GM18517 (cell line): Measurements from ENCODE around the gene MRPL53.
"Not testable (repeated sequence)": the region's sequence is repeated elsewhere in the genome, so short reads cannot be mapped to it uniquely, and the experiment has no call there.

Experiments used
- ATAC-seq: cut with Tn5 transposase; IDR thresholded peaks from one replicate; pipeline ENCODE4 v1.9.1; 2021; ENCODE audit warnings: mild to moderate bottlenecking, moderate library complexity; ENCODE audit not compliant: unreplicated experiment

Gene MRPL53

GRCh38 chr2:74502720-74503505 is 30.4 kb upstream of the MRPL53 start:
- ATAC-seq, result peak; percentile 35

- ATAC-seq, result no peak
These were observed 29.8 kb upstream of the MRPL53 start for GRCh38 chr2:74502147-74502719.

- no peak for ATAC-seq
These were observed 29.0 kb upstream of the MRPL53 start for GRCh38 chr2:74501335-74502071.

- ATAC-seq, result no peak
These were observed 28.1 kb upstream of the MRPL53 start for GRCh38 chr2:74500578-74500946.

GRCh38 chr2:74499940-74500577 is 27.6 kb upstream of the MRPL53 start:
- no peak for ATAC-seq

GRCh38 chr2:74499267-74499939 is 26.9 kb upstream of the MRPL53 start, which contains the start of gene LBX2:
Gene LBX2 (minus strand): TSS chr2:74499603. CDS start chr2:74499537, 66 bp downstream.
- ATAC-seq, result no peak

GRCh38 chr2:74498500-74499266 is 26.2 kb upstream of the MRPL53 start:
- ATAC-seq, result no peak

GRCh38 chr2:74497777-74498499 is 25.5 kb upstream of the MRPL53 start:
- no peak for ATAC-seq

- ATAC-seq, result no peak
These were observed 24.7 kb upstream of the MRPL53 start for GRCh38 chr2:74496997-74497776.

- no peak for ATAC-seq
These were observed 23.0 kb upstream of the MRPL53 start for GRCh38 chr2:74495440-74495839.

GRCh38 chr2:74493546-74493945 is 21.1 kb upstream of the MRPL53 start:
- no peak for ATAC-seq

GRCh38 chr2:74491648-74492544 is 19.4 kb upstream of the MRPL53 start:
- no peak for ATAC-seq

- ATAC-seq, result no peak
These were observed 17.4 kb upstream of the MRPL53 start for GRCh38 chr2:74489906-74490305.

- ATAC-seq, result no peak
These were observed 16.4 kb upstream of the MRPL53 start for GRCh38 chr2:74488643-74489481.

- no peak for ATAC-seq
These were observed 13.7 kb upstream of the MRPL53 start for GRCh38 chr2:74486141-74486540.

GRCh38 chr2:74483675-74484164 is 11.2 kb upstream of the MRPL53 start:
- not testable (repeated sequence) for ATAC-seq
